ENCODE measurements around the gene CLCNKB.
"Not testable (repeated sequence)": the region's sequence is repeated elsewhere in the genome, so short reads cannot be mapped to it uniquely, and the experiment has no call there.

DNA sequence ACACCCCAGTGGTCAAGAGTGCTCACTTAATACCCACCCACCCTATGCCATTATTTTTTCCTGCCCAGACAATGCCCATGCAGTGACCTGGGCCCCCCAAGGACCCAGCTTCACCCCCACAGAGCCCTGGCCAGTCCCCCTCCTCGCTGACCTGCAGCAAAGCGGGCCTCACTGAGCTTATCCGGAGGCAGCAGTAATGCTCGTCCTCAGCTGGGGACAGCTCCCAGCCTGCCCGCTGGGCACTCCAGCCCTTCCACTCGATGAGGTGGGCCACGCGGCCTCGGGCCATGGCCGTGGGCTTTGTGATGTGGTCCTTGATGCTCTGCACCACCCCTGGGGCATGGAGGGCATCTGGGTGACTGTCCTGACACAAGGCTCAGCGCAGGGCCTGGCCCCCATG is 7.1 kb upstream of the CLCNKB start:
- TF ChIP-seq CTCF (IDR thresholded peaks at IDR 0.05; ENCODE audit: low read depth, low read length); EZH2phosphoT487 (IDR thresholded peaks at IDR 0.05; ENCODE audit: low read depth): not testable (repeated sequence)

Measured in OCI-LY3 (cell line).